Iris pigment epithelial cell (primary cell): ENCODE measurements around the gene TANGO2.

ENCODE experiments used
- DNase-seq: peaks from one replicate; pipeline ENCODE4 v3.0.0-alpha.2; 2011; ENCODE audit warnings: low read depth

TANGO2 gene

GRCh38 chr22:20107471-20107901 lies 86.6 kb downstream of the TANGO2 start:
- DNase-seq = no peak

GRCh38 chr22:20107951-20108756 lies 87.2 kb downstream of the TANGO2 start:
- no peak for DNase-seq

- DNase-seq = no peak
Observed at GRCh38 chr22:20108757-20109230, 87.9 kb downstream of the TANGO2 start.

- DNase-seq = no peak
Observed at GRCh38 chr22:20109411-20110358, 88.8 kb downstream of the TANGO2 start.

- no peak for DNase-seq
Observed at GRCh38 chr22:20110359-20110985, 89.6 kb downstream of the TANGO2 start.

- DNase-seq = peak; percentile 29
Observed at GRCh38 chr22:20111045-20111688, 90.3 kb downstream of the TANGO2 start.

- no peak for DNase-seq
Observed at GRCh38 chr22:20111689-20112622, 91.0 kb downstream of the TANGO2 start.

- DNase-seq = no peak
Observed at GRCh38 chr22:20112623-20113511, 92.0 kb downstream of the TANGO2 start.

GRCh38 chr22:20113551-20114310 lies 92.8 kb downstream of the TANGO2 start:
- DNase-seq = no peak

- DNase-seq = no peak
Observed at GRCh38 chr22:20114506-20115475, 93.9 kb downstream of the TANGO2 start.

- no peak for DNase-seq
Observed at GRCh38 chr22:20115691-20116375, 94.9 kb downstream of the TANGO2 start, which contains the start of gene RANBP1. Gene RANBP1, plus strand, starts transcription at chr22:20116104. Its CDS starts 81 bp downstream, at chr22:20116185.

- no peak for DNase-seq
Observed at GRCh38 chr22:20116376-20116950, 95.6 kb downstream of the TANGO2 start.
